NCI-H1092 treated with DMSO at 0.1 percent for 48 hours (cell line): Measurements from ENCODE around the gene SYT11.
"Not testable (repeated sequence)": the region's sequence is repeated elsewhere in the genome, so short reads cannot be mapped to it uniquely, and the experiment has no call there.

Source experiments
- DNase-seq: peaks from one replicate; lab custom pipeline; 2025; lab: John Stamatoyannopoulos, UW

SYT11 gene

GRCh38 chr1:155859234-155859829, at the start of gene SYT11:
Gene SYT11 (plus strand): TSS chr1:155859567. CDS start chr1:155859762, 195 bp downstream.
- DNase-seq: peak; percentile 99

GRCh38 chr1:155812878-155813277, 46.5 kb upstream of the SYT11 start:
- DNase-seq: no peak

GRCh38 chr1:155813672-155814071, 45.7 kb upstream of the SYT11 start:
- DNase-seq: no peak

- no peak for DNase-seq
These were observed 43.0 kb upstream of the SYT11 start for GRCh38 chr1:155816351-155816750.

- no peak for DNase-seq
These were observed 31.9 kb upstream of the SYT11 start for GRCh38 chr1:155827450-155827849.

- DNase-seq: no peak
These were observed 27.9 kb upstream of the SYT11 start for GRCh38 chr1:155831279-155831976.

GRCh38 chr1:155833665-155834295, 25.6 kb upstream of the SYT11 start:
- DNase-seq: no peak

- DNase-seq: no peak
These were observed 25.0 kb upstream of the SYT11 start for GRCh38 chr1:155834296-155834926.

GRCh38 chr1:155834927-155835399, 24.4 kb upstream of the SYT11 start:
- DNase-seq: not testable (repeated sequence)

GRCh38 chr1:155835548-155835947, 23.8 kb upstream of the SYT11 start:
- no peak for DNase-seq

- DNase-seq: no peak
These were observed 19.0 kb upstream of the SYT11 start for GRCh38 chr1:155840386-155840785.

- no peak for DNase-seq
These were observed 14.4 kb upstream of the SYT11 start for GRCh38 chr1:155844860-155845421.

- DNase-seq: no peak
These were observed 11.4 kb upstream of the SYT11 start for GRCh38 chr1:155847823-155848529.

- DNase-seq: no peak
These were observed 9.0 kb upstream of the SYT11 start for GRCh38 chr1:155850345-155850744.

GRCh38 chr1:155856257-155856974, 3.0 kb upstream of the SYT11 start:
- DNase-seq: no peak

GRCh38 chr1:155856975-155857930, 2.1 kb upstream of the SYT11 start, which contains the start of gene GON4L:
Gene GON4L (minus strand): TSS chr1:155857214. CDS start chr1:155853780, 3,434 bp downstream.
- peak; percentile 96 for DNase-seq

- DNase-seq: no peak
These were observed 550 bp upstream of the SYT11 start for GRCh38 chr1:155858800-155859233.

- DNase-seq: peak; percentile 91
These were observed 809 bp downstream of the SYT11 start for GRCh38 chr1:155859881-155860871.
